GM23338 (cell line): ENCODE results near the gene TSNAX. TPM values are rescaled to one million over a fixed set of nuclear protein-coding genes. Genes with fewer than 3 reads are reported as not detected.

ENCODE experiments used
- ATAC-seq: fragments of 200-7000 bp; cut with Tn5 transposase; 3 replicates; pipeline ENCODE4 v1.9.1; 2020
- DNase-seq: peaks from one replicate; pipeline ENCODE4 v3.0.0-alpha.2; 2015; ENCODE audit warnings: low spot score
- H2AFZ ChIP-seq: fragments of 200-600 bp; sonication (generic); 2 replicates; pipeline ENCODE4 v1.8.0; 2016; ENCODE audit warnings: antibody characterized with exemption, mild to moderate bottlenecking, moderate library complexity
- H3F3A ChIP-seq: fragments of 200-600 bp; sonication (generic); replicated peaks from 2 replicates; pipeline ENCODE4 v1.8.0; 2017; ENCODE audit warnings: antibody characterized with exemption, mixed run types, low read depth
- H3K27ac ChIP-seq: fragments of 200-600 bp; sonication (generic); 2 replicates; pipeline ENCODE4 v1.6.1; 2016; ENCODE audit warnings: low read depth
- H3K27me3 ChIP-seq: fragments of 200-600 bp; sonication (generic); 2 replicates; pipeline ENCODE4 v1.8.0; 2016; ENCODE audit warnings: mild to moderate bottlenecking, mixed run types, moderate library complexity; ENCODE audit not compliant: insufficient read depth
- H3K36me3 ChIP-seq: fragments of 200-600 bp; sonication (generic); 2 replicates; pipeline ENCODE4 v1.8.0; 2016; ENCODE audit warnings: mild to moderate bottlenecking; ENCODE audit not compliant: insufficient read depth
- H3K4me1 ChIP-seq: fragments of 200-600 bp; sonication (generic); 2 replicates; pipeline ENCODE4 v1.8.0; 2016; ENCODE audit warnings: mild to moderate bottlenecking, moderate library complexity; ENCODE audit not compliant: insufficient read depth
- H3K4me2 ChIP-seq: fragments of 200-600 bp; sonication (generic); 2 replicates; pipeline ENCODE4 v1.7.1; 2017; ENCODE audit warnings: mixed run types
- H3K4me3 ChIP-seq: fragments of 200-600 bp; sonication (generic); 2 replicates; pipeline ENCODE4 v1.6.1; 2016; ENCODE audit warnings: mixed run types
- H3K79me2 ChIP-seq: fragments of 200-600 bp; sonication (generic); replicated peaks from 2 replicates; pipeline ENCODE4 v1.8.0; 2017; ENCODE audit warnings: mild to moderate bottlenecking; ENCODE audit not compliant: insufficient read depth
- H3K9me2 ChIP-seq: fragments of 200-600 bp; sonication (generic); 2 replicates; pipeline ENCODE4 v1.8.0; 2017; ENCODE audit not compliant: insufficient read depth
- H4K20me1 ChIP-seq: fragments of 200-600 bp; sonication (generic); replicated peaks from 2 replicates; pipeline ENCODE4 v1.8.0; 2017; ENCODE audit warnings: mild to moderate bottlenecking; ENCODE audit not compliant: insufficient read depth
- H3K27ac Mint-ChIP-seq: 2 replicates; pipeline ENCODE4 v1.8.0; 2020; ENCODE audit warnings: inconsistent platforms, mild to moderate bottlenecking, moderate library complexity, mixed read lengths
- H3K27me3 Mint-ChIP-seq: 3 replicates; pipeline ENCODE4 v1.8.0; 2022; ENCODE audit warnings: low read depth, mild to moderate bottlenecking, moderate library complexity, mixed read lengths, inconsistent platforms; ENCODE audit not compliant: insufficient read depth, poor library complexity
- H3K36me3 Mint-ChIP-seq: 3 replicates; pipeline ENCODE4 v1.8.0; 2021; ENCODE audit warnings: low read depth, mild to moderate bottlenecking, inconsistent platforms, moderate library complexity, mixed read lengths
- H3K4me1 Mint-ChIP-seq: 3 replicates; pipeline ENCODE4 v1.8.0; 2020; ENCODE audit warnings: mild to moderate bottlenecking, inconsistent platforms, mixed read lengths
- H3K4me3 Mint-ChIP-seq: 3 replicates; pipeline ENCODE4 v1.8.0; 2021; ENCODE audit warnings: moderate library complexity, mild to moderate bottlenecking, inconsistent platforms, mixed read lengths
- H3K9me3 Mint-ChIP-seq: 3 replicates; pipeline ENCODE4 v1.8.0; 2020; ENCODE audit warnings: moderate library complexity, mild to moderate bottlenecking, inconsistent platforms, mixed read lengths
- CREB1 ChIP-seq: fragments of 250-450 bp; sonication (Bioruptor Pico); IDR thresholded peaks from 2 replicates; pipeline ENCODE4 v1.5.0; 2020; ENCODE audit warnings: low read depth, mild to moderate bottlenecking, moderate library complexity
- EZH2 ChIP-seq: fragments of 200-600 bp; sonication (generic); IDR thresholded peaks from one replicate; pipeline ENCODE4 v1.8.0; 2017; ENCODE audit warnings: antibody characterized with exemption, mild to moderate bottlenecking, low read depth; ENCODE audit not compliant: unreplicated experiment
- JUNB ChIP-seq: IDR thresholded peaks from one replicate; pipeline ENCODE4 v1.6.1; 2016; ENCODE audit warnings: antibody characterized with exemption; ENCODE audit not compliant: unreplicated experiment
- NANOG ChIP-seq: IDR thresholded peaks from 2 replicates; pipeline ENCODE4 v1.6.1; 2016; ENCODE audit warnings: antibody characterized with exemption, borderline replicate concordance
- POLR2AphosphoS5 ChIP-seq: IDR thresholded peaks from 2 replicates; pipeline ENCODE4 v1.6.1; 2016; ENCODE audit warnings: antibody characterized with exemption, low read depth
- ZNF331 ChIP-seq: fragments of 250-450 bp; sonication (Bioruptor Pico); IDR thresholded peaks from 2 replicates; pipeline ENCODE4 v1.5.0; 2020; ENCODE audit warnings: low read depth, mild to moderate bottlenecking, moderate library complexity
- polyA plus RNA-seq: library from polyadenylated mRNA; unstranded; fragments of >200 nt; fragmentation: Nextera tagmentation; extraction: Ambion mirVana; gene quantifications from 2 replicates; pipeline ENCODE4 v1.2.1, GENCODE V29; 2016
- total RNA-seq: library from RNA; depleted of rRNA; stranded (reverse); fragments of >200 nt; shearing (Covaris generic); gene quantifications from 2 replicates; pipeline ENCODE4 v1.2.3, GENCODE V29; 2014
- TF ChIP-seq, protein P1 (sequence below), 2 experiments: fragments of 200-600 bp in 1 of 2; sonication (generic) in 1 of 2; conservative IDR thresholded peaks; 2 replicates each; pipeline versions ENCODE4 v1.5.1 to v1.6.1; 2016 to 2017; ENCODE audit warnings: antibody characterized with exemption in 2 of 2, low read depth in 2 of 2, mild to moderate bottlenecking in 2 of 2, moderate library complexity in 1 of 2
- TF ChIP-seq, protein P2 (sequence below): fragments of 250-450 bp; sonication (Bioruptor Pico); IDR thresholded peaks from 2 replicates; pipeline ENCODE4 v1.5.0; 2020; ENCODE audit warnings: mild to moderate bottlenecking, moderate library complexity
- TF ChIP-seq, protein P3 (sequence below): IDR thresholded peaks from 2 replicates; pipeline ENCODE4 v1.6.1; 2016; ENCODE audit warnings: antibody characterized with exemption

Gene TSNAX
- total and polyA plus RNA-seq, 2 experiments from 2014 or later = 31.5 to 31.7 TPM

DNA sequence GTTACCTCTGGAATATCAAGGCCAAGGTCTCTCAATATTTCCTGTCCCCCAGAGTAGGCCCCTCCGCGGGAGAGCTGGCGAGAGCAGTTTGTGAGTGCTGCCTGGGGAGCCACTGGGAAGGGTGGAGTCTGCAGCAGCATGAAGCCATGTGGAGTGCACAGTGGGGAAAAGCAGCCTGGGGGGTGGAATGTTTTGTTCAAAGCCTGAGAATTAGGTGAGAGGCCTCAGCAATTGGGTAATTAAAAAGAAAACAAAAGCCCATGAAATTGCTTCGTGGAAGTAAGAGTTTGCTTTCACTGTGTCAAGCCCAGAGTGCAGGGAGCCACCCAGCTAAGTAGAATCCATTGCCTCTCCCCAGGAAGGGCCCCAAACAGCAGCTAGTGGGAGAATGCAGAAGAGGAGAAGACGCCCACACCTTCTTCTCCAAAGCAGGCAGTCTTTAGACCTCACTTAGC lies 67.9 kb downstream of the TSNAX start:
- H3K79me2 ChIP-seq = no peaks in the 10 kb centered on the region
- H3K9me3 Mint-ChIP-seq = no peaks in the 10 kb centered on the region
- no peaks in the 10 kb centered on the region for H3K9me2 ChIP-seq
- H3K27ac ChIP-seq = no peak overlapping the region
- no peaks in the 10 kb centered on the region for H3K27me3 ChIP-seq
- no peak overlapping the region for H3K4me2 ChIP-seq
- no peaks in the 10 kb centered on the region for H4K20me1 ChIP-seq
- H3K4me1 Mint-ChIP-seq = peaks cover 15% of the 10 kb centered on the region; the same call in 2 of the 3 replicates
- H2AFZ ChIP-seq = peak overlapping the region; percentile 72
- no peak overlapping the region for H3K27ac Mint-ChIP-seq
- peaks cover 3% of the 10 kb centered on the region; the same call in 1 of the 2 replicates for H3K4me1 ChIP-seq
- no peaks in the 10 kb centered on the region for H3K36me3 Mint-ChIP-seq
- peaks cover 2% of the 10 kb centered on the region for H3K27me3 Mint-ChIP-seq
- ATAC-seq (peak; percentile 78), DNase-seq (no peak)
- no peak overlapping the region for H3K4me3 ChIP-seq
- no peak overlapping the region for H3K4me3 Mint-ChIP-seq
- TF ChIP-seq, protein P1, sequence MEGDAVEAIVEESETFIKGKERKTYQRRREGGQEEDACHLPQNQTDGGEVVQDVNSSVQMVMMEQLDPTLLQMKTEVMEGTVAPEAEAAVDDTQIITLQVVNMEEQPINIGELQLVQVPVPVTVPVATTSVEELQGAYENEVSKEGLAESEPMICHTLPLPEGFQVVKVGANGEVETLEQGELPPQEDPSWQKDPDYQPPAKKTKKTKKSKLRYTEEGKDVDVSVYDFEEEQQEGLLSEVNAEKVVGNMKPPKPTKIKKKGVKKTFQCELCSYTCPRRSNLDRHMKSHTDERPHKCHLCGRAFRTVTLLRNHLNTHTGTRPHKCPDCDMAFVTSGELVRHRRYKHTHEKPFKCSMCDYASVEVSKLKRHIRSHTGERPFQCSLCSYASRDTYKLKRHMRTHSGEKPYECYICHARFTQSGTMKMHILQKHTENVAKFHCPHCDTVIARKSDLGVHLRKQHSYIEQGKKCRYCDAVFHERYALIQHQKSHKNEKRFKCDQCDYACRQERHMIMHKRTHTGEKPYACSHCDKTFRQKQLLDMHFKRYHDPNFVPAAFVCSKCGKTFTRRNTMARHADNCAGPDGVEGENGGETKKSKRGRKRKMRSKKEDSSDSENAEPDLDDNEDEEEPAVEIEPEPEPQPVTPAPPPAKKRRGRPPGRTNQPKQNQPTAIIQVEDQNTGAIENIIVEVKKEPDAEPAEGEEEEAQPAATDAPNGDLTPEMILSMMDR (conservative IDR thresholded peaks at IDR 0.05; ENCODE audit: low read depth in 2 of 2) = no peak
- TF ChIP-seq EZH2 (no peak), POLR2AphosphoS5 (no peak), ZNF331 (no peak), NANOG (no peak), JUNB (no peak), CREB1 (no peak)
- TF ChIP-seq, protein P2, sequence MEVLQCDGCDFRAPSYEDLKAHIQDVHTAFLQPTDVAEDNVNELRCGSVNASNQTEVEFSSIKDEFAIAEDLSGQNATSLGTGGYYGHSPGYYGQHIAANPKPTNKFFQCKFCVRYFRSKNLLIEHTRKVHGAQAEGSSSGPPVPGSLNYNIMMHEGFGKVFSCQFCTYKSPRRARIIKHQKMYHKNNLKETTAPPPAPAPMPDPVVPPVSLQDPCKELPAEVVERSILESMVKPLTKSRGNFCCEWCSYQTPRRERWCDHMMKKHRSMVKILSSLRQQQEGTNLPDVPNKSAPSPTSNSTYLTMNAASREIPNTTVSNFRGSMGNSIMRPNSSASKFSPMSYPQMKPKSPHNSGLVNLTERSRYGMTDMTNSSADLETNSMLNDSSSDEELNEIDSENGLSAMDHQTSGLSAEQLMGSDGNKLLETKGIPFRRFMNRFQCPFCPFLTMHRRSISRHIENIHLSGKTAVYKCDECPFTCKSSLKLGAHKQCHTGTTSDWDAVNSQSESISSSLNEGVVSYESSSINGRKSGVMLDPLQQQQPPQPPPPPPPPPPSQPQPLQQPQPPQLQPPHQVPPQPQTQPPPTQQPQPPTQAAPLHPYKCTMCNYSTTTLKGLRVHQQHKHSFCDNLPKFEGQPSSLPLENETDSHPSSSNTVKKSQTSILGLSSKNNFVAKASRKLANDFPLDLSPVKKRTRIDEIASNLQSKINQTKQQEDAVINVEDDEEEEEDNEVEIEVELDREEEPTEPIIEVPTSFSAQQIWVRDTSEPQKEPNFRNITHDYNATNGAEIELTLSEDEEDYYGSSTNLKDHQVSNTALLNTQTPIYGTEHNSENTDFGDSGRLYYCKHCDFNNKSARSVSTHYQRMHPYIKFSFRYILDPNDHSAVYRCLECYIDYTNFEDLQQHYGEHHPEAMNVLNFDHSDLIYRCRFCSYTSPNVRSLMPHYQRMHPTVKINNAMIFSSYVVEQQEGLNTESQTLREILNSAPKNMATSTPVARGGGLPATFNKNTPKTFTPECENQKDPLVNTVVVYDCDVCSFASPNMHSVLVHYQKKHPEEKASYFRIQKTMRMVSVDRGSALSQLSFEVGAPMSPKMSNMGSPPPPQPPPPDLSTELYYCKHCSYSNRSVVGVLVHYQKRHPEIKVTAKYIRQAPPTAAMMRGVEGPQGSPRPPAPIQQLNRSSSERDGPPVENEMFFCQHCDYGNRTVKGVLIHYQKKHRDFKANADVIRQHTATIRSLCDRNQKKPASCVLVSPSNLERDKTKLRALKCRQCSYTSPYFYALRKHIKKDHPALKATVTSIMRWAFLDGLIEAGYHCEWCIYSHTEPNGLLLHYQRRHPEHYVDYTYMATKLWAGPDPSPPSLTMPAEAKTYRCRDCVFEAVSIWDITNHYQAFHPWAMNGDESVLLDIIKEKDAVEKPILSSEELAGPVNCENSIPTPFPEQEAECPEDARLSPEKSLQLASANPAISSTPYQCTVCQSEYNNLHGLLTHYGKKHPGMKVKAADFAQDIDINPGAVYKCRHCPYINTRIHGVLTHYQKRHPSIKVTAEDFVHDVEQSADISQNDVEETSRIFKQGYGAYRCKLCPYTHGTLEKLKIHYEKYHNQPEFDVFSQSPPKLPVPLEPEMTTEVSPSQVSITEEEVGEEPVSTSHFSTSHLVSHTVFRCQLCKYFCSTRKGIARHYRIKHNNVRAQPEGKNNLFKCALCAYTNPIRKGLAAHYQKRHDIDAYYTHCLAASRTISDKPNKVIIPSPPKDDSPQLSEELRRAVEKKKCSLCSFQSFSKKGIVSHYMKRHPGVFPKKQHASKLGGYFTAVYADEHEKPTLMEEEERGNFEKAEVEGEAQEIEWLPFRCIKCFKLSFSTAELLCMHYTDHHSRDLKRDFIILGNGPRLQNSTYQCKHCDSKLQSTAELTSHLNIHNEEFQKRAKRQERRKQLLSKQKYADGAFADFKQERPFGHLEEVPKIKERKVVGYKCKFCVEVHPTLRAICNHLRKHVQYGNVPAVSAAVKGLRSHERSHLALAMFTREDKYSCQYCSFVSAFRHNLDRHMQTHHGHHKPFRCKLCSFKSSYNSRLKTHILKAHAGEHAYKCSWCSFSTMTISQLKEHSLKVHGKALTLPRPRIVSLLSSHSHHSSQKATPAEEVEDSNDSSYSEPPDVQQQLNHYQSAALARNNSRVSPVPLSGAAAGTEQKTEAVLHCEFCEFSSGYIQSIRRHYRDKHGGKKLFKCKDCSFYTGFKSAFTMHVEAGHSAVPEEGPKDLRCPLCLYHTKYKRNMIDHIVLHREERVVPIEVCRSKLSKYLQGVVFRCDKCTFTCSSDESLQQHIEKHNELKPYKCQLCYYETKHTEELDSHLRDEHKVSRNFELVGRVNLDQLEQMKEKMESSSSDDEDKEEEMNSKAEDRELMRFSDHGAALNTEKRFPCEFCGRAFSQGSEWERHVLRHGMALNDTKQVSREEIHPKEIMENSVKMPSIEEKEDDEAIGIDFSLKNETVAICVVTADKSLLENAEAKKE (CRISPR knock-in tag) = no peak
- TF ChIP-seq, protein P3, sequence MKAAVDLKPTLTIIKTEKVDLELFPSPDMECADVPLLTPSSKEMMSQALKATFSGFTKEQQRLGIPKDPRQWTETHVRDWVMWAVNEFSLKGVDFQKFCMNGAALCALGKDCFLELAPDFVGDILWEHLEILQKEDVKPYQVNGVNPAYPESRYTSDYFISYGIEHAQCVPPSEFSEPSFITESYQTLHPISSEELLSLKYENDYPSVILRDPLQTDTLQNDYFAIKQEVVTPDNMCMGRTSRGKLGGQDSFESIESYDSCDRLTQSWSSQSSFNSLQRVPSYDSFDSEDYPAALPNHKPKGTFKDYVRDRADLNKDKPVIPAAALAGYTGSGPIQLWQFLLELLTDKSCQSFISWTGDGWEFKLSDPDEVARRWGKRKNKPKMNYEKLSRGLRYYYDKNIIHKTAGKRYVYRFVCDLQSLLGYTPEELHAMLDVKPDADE = no peak
- no peaks in the 10 kb centered on the region for H3K36me3 ChIP-seq
- H3F3A ChIP-seq = no peaks in the 10 kb centered on the region
